Common myeloid progenitor, CD34-positive (primary cell): ENCODE data around the gene RAPGEF5.

Experiments used
- CTCF ChIA-PET: fragments of 350-600 bp; sonication (Branson Sonifier 250); formaldehyde crosslinking; loops from one replicate; lab custom pipeline; 2021; ENCODE audit warnings: antibody characterized with exemption; lab: Charles Lee
- POLR2A ChIA-PET: fragments of 350-600 bp; sonication (Branson Sonifier 250); formaldehyde crosslinking; loops from one replicate; lab custom pipeline; 2021; ENCODE audit warnings: antibody characterized with exemption; lab: Charles Lee
- DNase-seq, 3 donors: peaks; one replicate each; pipeline versions ENCODE4 v3.0.0 to v3.0.0-alpha.2; 2013
- H3K27ac ChIP-seq, 2 experiments: 1 replicate in 1 of 2; 2 replicates in 1 of 2; pipeline ENCODE4 v1.7.0; 2013; ENCODE audit warnings: inconsistent platforms in 2 of 2, low read length in 2 of 2, mild to moderate bottlenecking in 2 of 2, low read depth in 1 of 2, moderate library complexity in 1 of 2; ENCODE audit not compliant: severe bottlenecking in 2 of 2, insufficient read depth in 1 of 2, poor library complexity in 1 of 2
- H3K27me3 ChIP-seq, 5 experiments: replicated peaks in 2 of 5; 1 replicate in 3 of 5; 2 replicates in 2 of 5; pipeline versions ENCODE4 v1.6.1 to v1.7.0; 2013; ENCODE audit warnings: low read length in 4 of 5, mild to moderate bottlenecking in 2 of 5, moderate library complexity in 2 of 5, inconsistent platforms in 1 of 5; ENCODE audit not compliant: insufficient read depth in 5 of 5, control insufficient read depth in 4 of 5
- H3K36me3 ChIP-seq, 4 experiments: 1 replicate in 2 of 4; 2 replicates in 2 of 4; pipeline versions ENCODE4 v1.6.1 to v1.7.0; 2013; ENCODE audit warnings: low read length in 3 of 4, control low read depth in 1 of 4, mild to moderate bottlenecking in 1 of 4; ENCODE audit not compliant: control insufficient read depth in 4 of 4, insufficient read depth in 4 of 4
- H3K4me1 ChIP-seq, 4 experiments: 1 replicate in 3 of 4; 2 replicates in 1 of 4; pipeline versions ENCODE4 v1.6.1 to v1.7.1; 2013; ENCODE audit warnings: low read length in 3 of 4, mild to moderate bottlenecking in 3 of 4, control low read depth in 1 of 4, inconsistent platforms in 1 of 4, moderate library complexity in 1 of 4; ENCODE audit not compliant: control insufficient read depth in 4 of 4, insufficient read depth in 4 of 4; ENCODE audit errors: control extremely low read depth in 1 of 4
- H3K4me3 ChIP-seq, 7 experiments: 1 replicate in 4 of 7; 2 replicates in 3 of 7; pipeline versions ENCODE4 v1.5.1 to v1.7.0; 2013; ENCODE audit warnings: mild to moderate bottlenecking in 7 of 7, low read length in 6 of 7, moderate library complexity in 6 of 7, inconsistent platforms in 2 of 7, low read depth in 2 of 7, control low read depth in 1 of 7; ENCODE audit not compliant: insufficient read depth in 4 of 7, control insufficient read depth in 1 of 7; ENCODE audit errors: extremely low read depth in 1 of 7
- H3K9me3 ChIP-seq, 5 experiments: 1 replicate in 4 of 5; 2 replicates in 1 of 5; pipeline versions ENCODE4 v1.6.1 to v1.7.1; 2013; ENCODE audit warnings: low read length in 4 of 5, mild to moderate bottlenecking in 2 of 5, inconsistent platforms in 1 of 5, low read depth in 1 of 5, moderate library complexity in 1 of 5; ENCODE audit not compliant: control insufficient read depth in 4 of 5, insufficient read depth in 2 of 5; ENCODE audit errors: control extremely low read depth in 1 of 5
- WGBS: methylation state at CpG from one replicate; pipeline ENCODE4 v1.1.5; 2013; ENCODE audit not compliant: insufficient coverage; 5-methylcytosine and 5-hydroxymethylcytosine counted together

Gene RAPGEF5

GRCh38 chr7:22378199-22378980 is 21.4 kb upstream of the RAPGEF5 start:
- Histone ChIP-seq H3K4me1 (no peaks in the 10 kb centered on the region), H3K27me3 (no peaks in the 10 kb centered on the region), H3K4me3 (no peak overlapping the region), H3K27ac (no peak overlapping the region), H3K9me3 (no peaks in the 10 kb centered on the region), H3K36me3 (no peaks in the 10 kb centered on the region)
- WGBS = 96% methylated on average over 6 of the region's 7 CpGs
- POLR2A ChIA-PET = no interaction called here
- CTCF ChIA-PET = interaction anchor here (1.2 kb wide), 1 partner anchor 10 kb away, joined by 3 read pairs; no protein-coding TSS in a partner anchor
- DNase-seq = no peak

- Histone ChIP-seq H3K4me3 (no peak overlapping the region), H3K27me3 (no peaks in the 10 kb centered on the region), H3K36me3 (no peaks in the 10 kb centered on the region), H3K9me3 (no peaks in the 10 kb centered on the region), H3K4me1 (no peaks in the 10 kb centered on the region), H3K27ac (no peak overlapping the region)
- DNase-seq = no peak
- ChIA-PET POLR2A (no interaction called here), CTCF (no interaction called here)
- WGBS = 83% methylated on average over 2 of the region's 2 CpGs
Observed at GRCh38 chr7:22377703-22378102, 20.7 kb upstream of the RAPGEF5 start.

GRCh38 chr7:22375359-22376048 is 18.6 kb upstream of the RAPGEF5 start:
- Histone ChIP-seq H3K27ac (no peak overlapping the region), H3K9me3 (no peaks in the 10 kb centered on the region), H3K36me3 (no peaks in the 10 kb centered on the region), H3K4me1 (no peaks in the 10 kb centered on the region), H3K4me3 (no peak overlapping the region), H3K27me3 (no peaks in the 10 kb centered on the region)
- DNase-seq = no peak
- ChIA-PET POLR2A (no interaction called here), CTCF (interaction anchor here (1.0 kb wide), 1 partner anchor 322 kb away, joined by 3 read pairs; no protein-coding TSS in a partner anchor)
- no CpG with 5 or more reads among the region's 2 CpGs for WGBS

- Histone ChIP-seq H3K36me3 (no peaks in the 10 kb centered on the region), H3K4me3 (no peak overlapping the region), H3K4me1 (no peaks in the 10 kb centered on the region), H3K9me3 (no peaks in the 10 kb centered on the region), H3K27me3 (no peaks in the 10 kb centered on the region), H3K27ac (no peak overlapping the region)
- ChIA-PET CTCF (no interaction called here), POLR2A (no interaction called here)
- 70% methylated on average over 2 of the region's 2 CpGs for WGBS
- DNase-seq = no peak
Observed at GRCh38 chr7:22373911-22374310, 17.0 kb upstream of the RAPGEF5 start.

GRCh38 chr7:22373388-22373787 is 16.4 kb upstream of the RAPGEF5 start:
- Histone ChIP-seq H3K4me3 (no peak overlapping the region), H3K27me3 (no peaks in the 10 kb centered on the region), H3K9me3 (no peaks in the 10 kb centered on the region), H3K4me1 (no peaks in the 10 kb centered on the region), H3K27ac (no peak overlapping the region), H3K36me3 (no peaks in the 10 kb centered on the region)
- WGBS = 74% methylated on average over 3 of the region's 3 CpGs
- no peak for DNase-seq
- POLR2A ChIA-PET = no interaction called here
- CTCF ChIA-PET = interaction anchor here (1.0 kb wide), 1 partner anchor 86 kb away, joined by 3 read pairs; no protein-coding TSS in a partner anchor

- ChIA-PET POLR2A (no interaction called here), CTCF (interaction anchor here (1.0 to 1.4 kb wide), 2 partner anchors 8 to 86 kb away, joined by 3 to 4 read pairs; no protein-coding TSS in a partner anchor)
- no peaks in the 10 kb centered on the region for H3K27me3 ChIP-seq
- H3K4me1 ChIP-seq = no peaks in the 10 kb centered on the region
- no peaks in the 10 kb centered on the region for H3K36me3 ChIP-seq
- H3K9me3 ChIP-seq = no peaks in the 10 kb centered on the region
- H3K27ac ChIP-seq = no peak overlapping the region
- 100% methylated on average over 5 of the region's 6 CpGs for WGBS
- DNase-seq = no peak
- H3K4me3 ChIP-seq = no peak overlapping the region
Observed at GRCh38 chr7:22372863-22373262, 15.9 kb upstream of the RAPGEF5 start.

GRCh38 chr7:22371878-22372277 is 14.9 kb upstream of the RAPGEF5 start:
- Histone ChIP-seq H3K36me3 (no peaks in the 10 kb centered on the region), H3K27ac (no peak overlapping the region), H3K4me1 (no peaks in the 10 kb centered on the region), H3K9me3 (no peaks in the 10 kb centered on the region), H3K27me3 (no peaks in the 10 kb centered on the region), H3K4me3 (no peak overlapping the region)
- POLR2A ChIA-PET = no interaction called here
- DNase-seq = no peak
- CTCF ChIA-PET = interaction anchor here (1.3 to 1.4 kb wide), 2 partner anchors 8 to 262 kb away, joined by 4 read pairs; no protein-coding TSS in a partner anchor
